ENCODE results near the gene RCSD1.

RCSD1 gene

GRCh38 chr1:167750641-167751040, 120.6 kb downstream of the RCSD1 start:
- Mint-ChIP-seq H3K9me3 (no peaks in the 10 kb centered on the region), H3K27me3 (no peaks in the 10 kb centered on the region), H3K4me3 (no peak overlapping the region), H3K36me3 (ENCODE audit: insufficient read depth) (no peaks in the 10 kb centered on the region), H3K4me1 (ENCODE audit: low read depth in 2 of 2) (no peaks in the 10 kb centered on the region), H3K27ac (no peak overlapping the region)
- no peak for ATAC-seq (replicated peaks)
- no peak for DNase-seq

GRCh38 chr1:167751676-167752075, 121.6 kb downstream of the RCSD1 start:
- H3K27ac Mint-ChIP-seq = no peak overlapping the region
- no peak overlapping the region for H3K4me3 Mint-ChIP-seq
- H3K36me3 Mint-ChIP-seq (ENCODE audit: insufficient read depth) = no peaks in the 10 kb centered on the region
- no peaks in the 10 kb centered on the region for H3K9me3 Mint-ChIP-seq
- no peaks in the 10 kb centered on the region for H3K27me3 Mint-ChIP-seq
- no peaks in the 10 kb centered on the region for H3K4me1 Mint-ChIP-seq (ENCODE audit: low read depth in 2 of 2)
- DNase-seq (no peak), ATAC-seq (replicated peaks) (no peak)

- no peaks in the 10 kb centered on the region for H3K36me3 Mint-ChIP-seq (ENCODE audit: insufficient read depth)
- no peaks in the 10 kb centered on the region for H3K9me3 Mint-ChIP-seq
- H3K4me1 Mint-ChIP-seq (ENCODE audit: low read depth in 2 of 2) = no peaks in the 10 kb centered on the region
- H3K4me3 Mint-ChIP-seq = no peak overlapping the region
- ATAC-seq (replicated peaks) (no peak), DNase-seq (no peak)
- H3K27me3 Mint-ChIP-seq = no peaks in the 10 kb centered on the region
- peak overlapping the region in 1 of 2 donors; percentile 1 for H3K27ac Mint-ChIP-seq
Measured at GRCh38 chr1:167752219-167752985, 122.4 kb downstream of the RCSD1 start.

- no peak overlapping the region for H3K27ac Mint-ChIP-seq
- H3K4me1 Mint-ChIP-seq (ENCODE audit: low read depth in 2 of 2) = no peaks in the 10 kb centered on the region
- no peak overlapping the region for H3K4me3 Mint-ChIP-seq
- H3K36me3 Mint-ChIP-seq (ENCODE audit: insufficient read depth) = no peaks in the 10 kb centered on the region
- ATAC-seq (replicated peaks) (no peak), DNase-seq (no peak)
- H3K27me3 Mint-ChIP-seq = no peaks in the 10 kb centered on the region
- H3K9me3 Mint-ChIP-seq = no peaks in the 10 kb centered on the region
Measured at GRCh38 chr1:167755654-167756053, 125.6 kb downstream of the RCSD1 start.
